Measurements from ENCODE around the gene RFTN1. TPM values are rescaled to one million over a fixed set of nuclear protein-coding genes. Genes with fewer than 3 reads are reported as not detected.

RFTN1 gene
- polyA plus RNA-seq, 3 donors: 17.4 to 28.0 (median 27.2) TPM

DNA sequence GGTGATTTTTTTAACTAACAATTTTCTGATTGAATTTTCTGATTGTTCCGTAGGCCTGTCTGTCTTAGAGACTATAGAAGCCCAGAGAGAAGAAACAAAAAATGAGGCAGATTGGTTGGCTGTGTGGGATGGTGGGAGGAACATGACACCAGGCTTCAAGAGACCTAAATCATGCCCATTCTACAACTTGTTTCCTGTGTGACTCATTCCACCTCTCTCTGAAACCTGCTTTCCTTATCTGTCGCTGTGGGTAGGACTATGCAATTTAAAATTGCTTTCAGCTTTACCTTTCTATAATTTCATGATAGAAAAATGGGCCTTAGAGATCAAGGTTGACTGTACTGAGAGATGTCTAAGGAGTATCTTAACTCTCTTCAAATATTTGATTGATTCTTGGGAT is 203.9 kb downstream of the RFTN1 start:
- H3K79me2 ChIP-seq (ENCODE audit: insufficient read depth, low read length): no peaks in the 10 kb centered on the region
- H3K4me3 Mint-ChIP-seq: no peak overlapping the region
- peaks cover 15% of the 10 kb centered on the region for H3K4me1 Mint-ChIP-seq
- TF ChIP-seq, protein P1, sequence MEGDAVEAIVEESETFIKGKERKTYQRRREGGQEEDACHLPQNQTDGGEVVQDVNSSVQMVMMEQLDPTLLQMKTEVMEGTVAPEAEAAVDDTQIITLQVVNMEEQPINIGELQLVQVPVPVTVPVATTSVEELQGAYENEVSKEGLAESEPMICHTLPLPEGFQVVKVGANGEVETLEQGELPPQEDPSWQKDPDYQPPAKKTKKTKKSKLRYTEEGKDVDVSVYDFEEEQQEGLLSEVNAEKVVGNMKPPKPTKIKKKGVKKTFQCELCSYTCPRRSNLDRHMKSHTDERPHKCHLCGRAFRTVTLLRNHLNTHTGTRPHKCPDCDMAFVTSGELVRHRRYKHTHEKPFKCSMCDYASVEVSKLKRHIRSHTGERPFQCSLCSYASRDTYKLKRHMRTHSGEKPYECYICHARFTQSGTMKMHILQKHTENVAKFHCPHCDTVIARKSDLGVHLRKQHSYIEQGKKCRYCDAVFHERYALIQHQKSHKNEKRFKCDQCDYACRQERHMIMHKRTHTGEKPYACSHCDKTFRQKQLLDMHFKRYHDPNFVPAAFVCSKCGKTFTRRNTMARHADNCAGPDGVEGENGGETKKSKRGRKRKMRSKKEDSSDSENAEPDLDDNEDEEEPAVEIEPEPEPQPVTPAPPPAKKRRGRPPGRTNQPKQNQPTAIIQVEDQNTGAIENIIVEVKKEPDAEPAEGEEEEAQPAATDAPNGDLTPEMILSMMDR (IDR thresholded peaks at IDR 0.05): no peak
- H2AFZ ChIP-seq (ENCODE audit: insufficient read depth, low read depth, low read length, poor library complexity, severe bottlenecking): no peak overlapping the region
- no peak overlapping the region for H3K9ac ChIP-seq (ENCODE audit: insufficient read depth, low read length, poor library complexity, severe bottlenecking)
- no peaks in the 10 kb centered on the region for H4K20me1 ChIP-seq (ENCODE audit: insufficient read depth, low read length)
- peak overlapping the region in 1 of 7 donors; percentile 52 for H3K27ac Mint-ChIP-seq
- no peaks in the 10 kb centered on the region for H3K9me3 ChIP-seq (replicated peaks in 1 of 2; ENCODE audit: control insufficient read depth in 1 of 2, insufficient read depth in 1 of 2, low read length in 2 of 2)
- H3K27me3 ChIP-seq (ENCODE audit: control insufficient read depth in 2 of 2, insufficient read depth in 2 of 2, low read length in 2 of 2): no peaks in the 10 kb centered on the region
- H3K27ac ChIP-seq (ENCODE audit: low read depth in 1 of 2, low read length in 2 of 2): no peak overlapping the region
- WGBS (ENCODE audit: insufficient coverage): no CpG with 5 or more reads among the region's 2 CpGs
- H3K4me2 ChIP-seq (replicated peaks; ENCODE audit: extremely low read depth, low read length, poor library complexity, severe bottlenecking): no peak overlapping the region
- intact Hi-C loops (cut with micrococcal nuclease): no loop called here
- H3K36me3 ChIP-seq (replicated peaks in 1 of 2; ENCODE audit: control insufficient read depth in 1 of 2, insufficient read depth in 2 of 2, low read length in 2 of 2): peaks cover 21 to 62% of the 10 kb centered on the region in 2 donors
- H3K9me3 Mint-ChIP-seq: no peaks in the 10 kb centered on the region
- DNase-seq: peak in 1 of 3 donors; percentile 15
- H3K4me3 ChIP-seq (replicated peaks in 1 of 3; ENCODE audit: low read depth in 2 of 3, low read length in 3 of 3): no peak overlapping the region
- no peaks in the 10 kb centered on the region for H3K27me3 Mint-ChIP-seq (ENCODE audit: low read depth in 3 of 3)
- no peaks in the 10 kb centered on the region for H3K4me1 ChIP-seq (ENCODE audit: control insufficient read depth in 1 of 2, insufficient read depth in 2 of 2, low read length in 2 of 2)
- peaks cover 61 to 67% of the 10 kb centered on the region in 2 donors for H3K36me3 Mint-ChIP-seq

- no peaks in the 10 kb centered on the region for H3K27me3 Mint-ChIP-seq (ENCODE audit: low read depth in 3 of 3)
- H3K36me3 Mint-ChIP-seq: peaks cover 60 to 67% of the 10 kb centered on the region in 2 donors
- H4K20me1 ChIP-seq (ENCODE audit: insufficient read depth, low read length): no peaks in the 10 kb centered on the region
- no peaks in the 10 kb centered on the region for H3K27me3 ChIP-seq (ENCODE audit: control insufficient read depth in 2 of 2, insufficient read depth in 2 of 2, low read length in 2 of 2)
- H3K9ac ChIP-seq (ENCODE audit: insufficient read depth, low read length, poor library complexity, severe bottlenecking): no peak overlapping the region
- DNase-seq: no peak
- H3K4me3 Mint-ChIP-seq: no peak overlapping the region
- no CpG with 5 or more reads among the region's 1 CpG for WGBS (ENCODE audit: insufficient coverage)
- TF ChIP-seq, protein P1 (IDR thresholded peaks at IDR 0.05): no peak
- intact Hi-C loops (cut with micrococcal nuclease): no loop called here
- no peaks in the 10 kb centered on the region for H3K9me3 Mint-ChIP-seq
- peaks cover 16 to 61% of the 10 kb centered on the region in 2 donors for H3K36me3 ChIP-seq (replicated peaks in 1 of 2; ENCODE audit: control insufficient read depth in 1 of 2, insufficient read depth in 2 of 2, low read length in 2 of 2)
- H3K9me3 ChIP-seq (replicated peaks in 1 of 2; ENCODE audit: control insufficient read depth in 1 of 2, insufficient read depth in 1 of 2, low read length in 2 of 2): no peaks in the 10 kb centered on the region
- no peak overlapping the region for H3K27ac Mint-ChIP-seq
- peaks cover 15% of the 10 kb centered on the region for H3K4me1 Mint-ChIP-seq
- H3K27ac ChIP-seq (ENCODE audit: low read depth in 1 of 2, low read length in 2 of 2): no peak overlapping the region
- no peaks in the 10 kb centered on the region for H3K4me1 ChIP-seq (ENCODE audit: control insufficient read depth in 1 of 2, insufficient read depth in 2 of 2, low read length in 2 of 2)
- no peak overlapping the region for H3K4me2 ChIP-seq (replicated peaks; ENCODE audit: extremely low read depth, low read length, poor library complexity, severe bottlenecking)
- no peak overlapping the region for H2AFZ ChIP-seq (ENCODE audit: insufficient read depth, low read depth, low read length, poor library complexity, severe bottlenecking)
- H3K79me2 ChIP-seq (ENCODE audit: insufficient read depth, low read length): no peaks in the 10 kb centered on the region
- no peak overlapping the region for H3K4me3 ChIP-seq (replicated peaks in 1 of 3; ENCODE audit: low read depth in 2 of 3, low read length in 3 of 3)
These were observed 204.8 kb downstream of the RFTN1 start for GRCh38 chr3:16308727-16309126.
